Astrocyte of the spinal cord (primary cell): ENCODE data around the gene SYNPO2L.

ENCODE experiments used
- DNase-seq: peaks from one replicate; pipeline ENCODE4 v3.0.0; 2011; ENCODE audit warnings: low read depth, low spot score
- H3K4me3 ChIP-seq: 2 replicates; pipeline ENCODE4 v1.5.1; 2011; ENCODE audit warnings: low read depth, mild to moderate bottlenecking, low read length, moderate library complexity
- in situ Hi-C: cut with HindIII; loops from 2 replicates; pipeline ENCODE4 v1.10.0; 2017; ENCODE audit warnings: low sequenced_read_pairs
- TF ChIP-seq, protein P1 (sequence below): IDR thresholded peaks from 2 replicates; pipeline ENCODE4 v1.5.1; 2012; ENCODE audit warnings: low read depth, mild to moderate bottlenecking, low read length, inconsistent platforms

SYNPO2L gene

GRCh38 chr10:73647875-73648651 lies 7.8 kb downstream of the SYNPO2L start:
- no peak for DNase-seq
- TF ChIP-seq, protein P1, sequence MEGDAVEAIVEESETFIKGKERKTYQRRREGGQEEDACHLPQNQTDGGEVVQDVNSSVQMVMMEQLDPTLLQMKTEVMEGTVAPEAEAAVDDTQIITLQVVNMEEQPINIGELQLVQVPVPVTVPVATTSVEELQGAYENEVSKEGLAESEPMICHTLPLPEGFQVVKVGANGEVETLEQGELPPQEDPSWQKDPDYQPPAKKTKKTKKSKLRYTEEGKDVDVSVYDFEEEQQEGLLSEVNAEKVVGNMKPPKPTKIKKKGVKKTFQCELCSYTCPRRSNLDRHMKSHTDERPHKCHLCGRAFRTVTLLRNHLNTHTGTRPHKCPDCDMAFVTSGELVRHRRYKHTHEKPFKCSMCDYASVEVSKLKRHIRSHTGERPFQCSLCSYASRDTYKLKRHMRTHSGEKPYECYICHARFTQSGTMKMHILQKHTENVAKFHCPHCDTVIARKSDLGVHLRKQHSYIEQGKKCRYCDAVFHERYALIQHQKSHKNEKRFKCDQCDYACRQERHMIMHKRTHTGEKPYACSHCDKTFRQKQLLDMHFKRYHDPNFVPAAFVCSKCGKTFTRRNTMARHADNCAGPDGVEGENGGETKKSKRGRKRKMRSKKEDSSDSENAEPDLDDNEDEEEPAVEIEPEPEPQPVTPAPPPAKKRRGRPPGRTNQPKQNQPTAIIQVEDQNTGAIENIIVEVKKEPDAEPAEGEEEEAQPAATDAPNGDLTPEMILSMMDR, result no peak

DNA sequence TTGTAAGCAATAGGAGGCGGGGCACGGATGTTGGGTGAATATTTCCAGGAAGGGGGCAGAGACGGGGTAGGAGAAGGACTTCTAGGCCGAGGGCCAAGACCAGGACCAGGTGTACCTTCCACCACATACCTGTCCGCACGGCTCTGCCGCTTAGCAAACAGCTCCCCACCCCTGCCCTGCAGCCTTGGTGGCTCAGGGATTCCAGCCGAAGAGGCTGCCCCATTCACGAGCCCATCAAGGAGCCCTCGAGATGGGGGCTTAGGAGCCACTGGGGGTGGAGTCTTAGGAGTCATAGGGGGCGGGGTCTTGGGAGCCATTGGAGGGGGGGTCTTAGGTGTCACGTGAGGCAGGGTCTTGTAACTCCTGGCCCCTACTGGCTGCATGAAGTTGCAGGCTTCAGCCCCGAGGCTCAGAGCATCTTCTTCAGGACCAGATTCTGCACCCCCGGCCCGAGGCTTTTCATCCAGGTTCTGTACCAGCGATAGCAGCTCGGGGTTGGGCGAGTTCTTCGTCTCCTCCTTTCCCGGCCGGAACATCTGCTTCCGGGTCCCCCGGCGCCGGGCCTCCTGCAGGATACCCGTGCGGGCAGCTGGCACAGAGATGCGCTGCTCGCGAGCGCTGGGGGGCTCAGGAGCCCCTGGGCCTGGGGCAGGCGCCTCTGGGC lies 8.5 kb downstream of the SYNPO2L start:
- in situ Hi-C loops, result no loop called here
- TF ChIP-seq, protein P1, result no peak
- peak overlapping the region; percentile 58 for H3K4me3 ChIP-seq
- peak; percentile 42 for DNase-seq

More at GRCh38 chr10:73647875-73648651, 7.8 kb downstream of the SYNPO2L start:
- in situ Hi-C loops, result no loop called here
- H3K4me3 ChIP-seq, result peak overlapping the region; percentile 58

DNA sequence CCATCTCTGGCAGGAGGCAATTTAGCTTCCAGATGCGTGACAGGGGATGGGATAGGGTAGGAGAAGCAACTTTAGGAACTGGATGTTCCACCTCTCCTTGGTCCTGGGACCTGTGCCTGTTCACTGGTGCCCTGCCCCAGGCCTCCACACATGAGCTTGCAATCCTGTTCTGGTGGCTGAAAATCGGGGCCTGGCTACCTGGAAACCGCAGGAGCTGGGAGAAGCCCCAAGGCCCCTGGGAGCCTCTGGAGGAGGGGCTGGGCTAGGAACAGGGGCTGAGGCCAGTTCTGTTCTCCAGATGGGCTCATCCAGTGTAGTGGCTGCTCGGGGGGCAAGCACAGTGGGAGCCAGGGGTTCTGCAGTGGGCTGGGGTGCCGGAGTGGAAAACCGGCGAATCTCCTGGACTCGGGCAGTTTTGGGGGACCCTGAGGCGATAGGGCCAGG lies 9.2 kb downstream of the SYNPO2L start:
- H3K4me3 ChIP-seq, result no peak overlapping the region
- TF ChIP-seq, protein P1, result no peak
- in situ Hi-C loops, result no loop called here
- DNase-seq, result no peak

DNA sequence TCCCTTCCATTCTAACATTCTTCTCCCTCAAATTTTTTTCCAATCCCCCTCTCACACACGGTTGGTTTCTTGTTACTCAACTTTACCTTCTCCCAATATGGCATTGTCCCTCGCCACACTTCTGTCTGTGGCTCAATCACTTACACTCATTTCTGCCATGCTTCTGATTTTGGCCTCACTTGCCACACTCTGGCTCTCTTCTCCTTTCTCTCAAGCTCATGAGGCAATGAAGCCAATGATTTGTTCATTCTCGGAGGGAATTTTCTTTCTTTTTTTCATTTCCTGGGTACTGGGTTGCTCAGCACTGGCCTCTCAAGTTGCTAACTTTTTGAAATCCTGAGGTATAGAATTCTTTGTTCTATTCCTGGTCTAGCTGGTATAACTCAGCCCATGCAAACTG lies 10.6 kb downstream of the SYNPO2L start:
- no peak for DNase-seq

GRCh38 chr10:73644767-73645166 lies 11.1 kb downstream of the SYNPO2L start:
- TF ChIP-seq, protein P1, result no peak
- in situ Hi-C loops, result no loop called here
- H3K4me3 ChIP-seq, result no peak overlapping the region
- no peak for DNase-seq

More for the DNA sequence above, 10.6 kb downstream of the SYNPO2L start:
- TF ChIP-seq, protein P1, result no peak
- no peak overlapping the region for H3K4me3 ChIP-seq
- in situ Hi-C loops, result no loop called here

- H3K4me3 ChIP-seq, result no peak overlapping the region
- in situ Hi-C loops, result no loop called here
Measured at GRCh38 chr10:73644015-73644743, 11.7 kb downstream of the SYNPO2L start.

More at GRCh38 chr10:73644015-73644743, 11.7 kb downstream of the SYNPO2L start:
- TF ChIP-seq, protein P1, result peak; percentile 77
- DNase-seq, result peak; percentile 74
